Mesendoderm (in vitro differentiated cells): ENCODE data around the gene TMA7.

ENCODE experiments used
- DNase-seq: peaks from one replicate; pipeline ENCODE4 v3.0.0; 2013
- H2AK5ac ChIP-seq: 2 replicates; pipeline ENCODE4 v1.6.1; 2013; ENCODE audit warnings: low read length, inconsistent platforms
- H2BK120ac ChIP-seq: 2 replicates; pipeline ENCODE4 v1.6.1; 2013; ENCODE audit warnings: low read depth, mild to moderate bottlenecking, low read length, moderate library complexity, mixed read lengths
- H2BK15ac ChIP-seq: replicated peaks from 2 replicates; pipeline ENCODE4 v1.6.1; 2013; ENCODE audit warnings: low read depth, mild to moderate bottlenecking, moderate library complexity
- H2BK5ac ChIP-seq: 2 replicates; pipeline ENCODE4 v1.6.1; 2013; ENCODE audit warnings: low read length, inconsistent platforms
- H3K18ac ChIP-seq: 2 replicates; pipeline ENCODE4 v1.6.1; 2013; ENCODE audit warnings: mild to moderate bottlenecking, low read length, mixed read lengths
- H3K23ac ChIP-seq: one replicate; pipeline ENCODE4 v1.6.1; 2013; ENCODE audit warnings: low read length
- H3K27ac ChIP-seq: 2 replicates; pipeline ENCODE4 v1.5.1; 2013; ENCODE audit warnings: low read depth, mild to moderate bottlenecking, inconsistent platforms, low read length, moderate library complexity
- H3K27me3 ChIP-seq: 2 replicates; pipeline ENCODE4 v1.6.1; 2013; ENCODE audit warnings: low read length, control low read depth, mild to moderate bottlenecking, inconsistent platforms; ENCODE audit not compliant: insufficient read depth, poor library complexity
- H3K36me3 ChIP-seq: 2 replicates; pipeline ENCODE4 v1.6.1; 2013; ENCODE audit warnings: low read length, inconsistent platforms; ENCODE audit not compliant: control insufficient read depth, insufficient read depth
- H3K4ac ChIP-seq: one replicate; pipeline ENCODE4 v1.6.1; 2013; ENCODE audit warnings: low read depth, mild to moderate bottlenecking, low read length, moderate library complexity
- H3K4me1 ChIP-seq: 2 replicates; pipeline ENCODE4 v1.6.1; 2013; ENCODE audit warnings: low read depth, low read length, inconsistent platforms; ENCODE audit not compliant: control insufficient read depth
- H3K4me2 ChIP-seq: 2 replicates; pipeline ENCODE4 v1.6.1; 2013; ENCODE audit warnings: low read length
- H3K4me3 ChIP-seq: 2 replicates; pipeline ENCODE4 v1.5.1; 2013; ENCODE audit warnings: mild to moderate bottlenecking, low read length
- H3K56ac ChIP-seq: one replicate; pipeline ENCODE4 v1.6.1; 2013; ENCODE audit warnings: low read length
- H3K79me1 ChIP-seq: 2 replicates; pipeline ENCODE4 v1.6.1; 2013; ENCODE audit warnings: low read length, inconsistent platforms
- H3K79me2 ChIP-seq: 2 replicates; pipeline ENCODE4 v1.6.1; 2013; ENCODE audit warnings: mild to moderate bottlenecking, low read length; ENCODE audit not compliant: control insufficient read depth, insufficient read depth
- H3K9ac ChIP-seq: 2 replicates; pipeline ENCODE4 v1.6.1; 2013; ENCODE audit warnings: low read length, inconsistent platforms
- H4K5ac ChIP-seq: one replicate; pipeline ENCODE4 v1.6.1; 2013; ENCODE audit warnings: low read length
- H4K8ac ChIP-seq: one replicate; pipeline ENCODE4 v1.6.1; 2013; ENCODE audit warnings: low read depth, mild to moderate bottlenecking, control low read depth, low read length, moderate library complexity
- WGBS: extraction: QIAGEN DNeasy Blood & Tissue Kit; methylation state at CpG from one replicate; pipeline ENCODE4 v1.1.7; 2013; ENCODE audit warnings: low lambda C conversion rate, missing lambda C conversion rate; ENCODE audit not compliant: insufficient coverage; ENCODE audit errors: extremely low coverage; 5-methylcytosine and 5-hydroxymethylcytosine counted together

TMA7 gene

GRCh38 chr3:48493203-48493501, 53.1 kb downstream of the TMA7 start:
- H3K27ac ChIP-seq, result no peak overlapping the region
- no peaks in the 10 kb centered on the region for H3K79me1 ChIP-seq
- no peak overlapping the region for H2BK15ac ChIP-seq
- no peaks in the 10 kb centered on the region for H3K79me2 ChIP-seq
- no peak for DNase-seq
- H3K4me3 ChIP-seq, result no peak overlapping the region
- H3K18ac ChIP-seq, result no peak overlapping the region
- WGBS, result no CpG with 5 or more reads among the region's 3 CpGs
- H3K27me3 ChIP-seq, result no peaks in the 10 kb centered on the region
- H3K56ac ChIP-seq, result no peak overlapping the region
- peaks cover 2% of the 10 kb centered on the region for H3K36me3 ChIP-seq
- H4K8ac ChIP-seq, result no peak overlapping the region
- H2BK120ac ChIP-seq, result no peak overlapping the region
- no peaks in the 10 kb centered on the region for H3K4me1 ChIP-seq
- no peak overlapping the region for H3K4ac ChIP-seq
- no peak overlapping the region for H3K9ac ChIP-seq
- H3K23ac ChIP-seq, result no peak overlapping the region
- no peak overlapping the region for H2BK5ac ChIP-seq
- H3K4me2 ChIP-seq, result no peak overlapping the region
- H4K5ac ChIP-seq, result no peak overlapping the region
- H2AK5ac ChIP-seq, result no peak overlapping the region
